Measurements from ENCODE around the gene DHCR7.

Gene DHCR7

GRCh38 chr11:71426413-71426812 is 21.8 kb downstream of the DHCR7 start:
- no peaks in the 10 kb centered on the region for H3K9me2 ChIP-seq (replicated peaks; ENCODE audit: control insufficient read depth, low read length)
- no peak overlapping the region for H3K4me2 ChIP-seq (ENCODE audit: low read length)
- H4K20me1 ChIP-seq (ENCODE audit: control insufficient read depth, insufficient read depth, low read depth, low read length): no peaks in the 10 kb centered on the region
- no peak overlapping the region for H3K27ac ChIP-seq (ENCODE audit: low read depth, low read length)
- peaks cover 23% of the 10 kb centered on the region for H3K4me1 ChIP-seq (ENCODE audit: control insufficient read depth, low read length)
- no peaks in the 10 kb centered on the region for H3K79me2 ChIP-seq (ENCODE audit: control insufficient read depth, low read length)
- no peaks in the 10 kb centered on the region for H3K27me3 ChIP-seq (ENCODE audit: control insufficient read depth, low read length)
- TF ChIP-seq EZH2phosphoT487 (IDR thresholded peaks at IDR 0.05; ENCODE audit: borderline replicate concordance, low read length) (no peak), CTCF (IDR thresholded peaks at IDR 0.05; ENCODE audit: low read depth, low read length, poor library complexity, severe bottlenecking) (peak; percentile 16)
- H3K9me3 ChIP-seq (ENCODE audit: control insufficient read depth, insufficient read depth, low read length): no peaks in the 10 kb centered on the region
- H3K4me3 ChIP-seq (ENCODE audit: low read length): no peak overlapping the region
- H3F3A ChIP-seq (ENCODE audit: control insufficient read depth, insufficient read depth): no peaks in the 10 kb centered on the region
- H3K36me3 ChIP-seq (ENCODE audit: control insufficient read depth, low read length): no peaks in the 10 kb centered on the region

GRCh38 chr11:71425860-71426259 is 22.3 kb downstream of the DHCR7 start:
- no peaks in the 10 kb centered on the region for H3F3A ChIP-seq (ENCODE audit: control insufficient read depth, insufficient read depth)
- peaks cover 23% of the 10 kb centered on the region for H3K4me1 ChIP-seq (ENCODE audit: control insufficient read depth, low read length)
- H3K27ac ChIP-seq (ENCODE audit: low read depth, low read length): no peak overlapping the region
- H4K20me1 ChIP-seq (ENCODE audit: control insufficient read depth, insufficient read depth, low read depth, low read length): no peaks in the 10 kb centered on the region
- H3K9me2 ChIP-seq (replicated peaks; ENCODE audit: control insufficient read depth, low read length): no peaks in the 10 kb centered on the region
- H3K36me3 ChIP-seq (ENCODE audit: control insufficient read depth, low read length): no peaks in the 10 kb centered on the region
- H3K9me3 ChIP-seq (ENCODE audit: control insufficient read depth, insufficient read depth, low read length): no peaks in the 10 kb centered on the region
- TF ChIP-seq CTCF (IDR thresholded peaks at IDR 0.05; ENCODE audit: low read depth, low read length, poor library complexity, severe bottlenecking) (no peak), EZH2phosphoT487 (IDR thresholded peaks at IDR 0.05; ENCODE audit: borderline replicate concordance, low read length) (no peak)
- no peaks in the 10 kb centered on the region for H3K79me2 ChIP-seq (ENCODE audit: control insufficient read depth, low read length)
- 0 out of 2 replicates have a peak overlapping the region, but pooled peaks have one; percentile 13 for H3K4me2 ChIP-seq (ENCODE audit: low read length)
- H3K4me3 ChIP-seq (ENCODE audit: low read length): no peak overlapping the region
- no peaks in the 10 kb centered on the region for H3K27me3 ChIP-seq (ENCODE audit: control insufficient read depth, low read length)

GRCh38 chr11:71425409-71425808 is 22.8 kb downstream of the DHCR7 start:
- Histone ChIP-seq H3K4me3 (ENCODE audit: low read length) (no peak overlapping the region), H3K9me2 (replicated peaks; ENCODE audit: control insufficient read depth, low read length) (no peaks in the 10 kb centered on the region), H3K4me1 (ENCODE audit: control insufficient read depth, low read length) (peaks cover 23% of the 10 kb centered on the region), H3K9me3 (ENCODE audit: control insufficient read depth, insufficient read depth, low read length) (no peaks in the 10 kb centered on the region), H3K27ac (ENCODE audit: low read depth, low read length) (no peak overlapping the region), H3K36me3 (ENCODE audit: control insufficient read depth, low read length) (no peaks in the 10 kb centered on the region), H3K27me3 (ENCODE audit: control insufficient read depth, low read length) (no peaks in the 10 kb centered on the region), H3K79me2 (ENCODE audit: control insufficient read depth, low read length) (no peaks in the 10 kb centered on the region), H4K20me1 (ENCODE audit: control insufficient read depth, insufficient read depth, low read depth, low read length) (no peaks in the 10 kb centered on the region), H3K4me2 (ENCODE audit: low read length) (0 out of 2 replicates have a peak overlapping the region, but pooled peaks have one; percentile 13), H3F3A (ENCODE audit: control insufficient read depth, insufficient read depth) (no peaks in the 10 kb centered on the region)
- TF ChIP-seq EZH2phosphoT487 (IDR thresholded peaks at IDR 0.05; ENCODE audit: borderline replicate concordance, low read length) (no peak), CTCF (IDR thresholded peaks at IDR 0.05; ENCODE audit: low read depth, low read length, poor library complexity, severe bottlenecking) (no peak)
